ENCODE results near the gene PLAAT4.

The PLAAT4 gene

DNA sequence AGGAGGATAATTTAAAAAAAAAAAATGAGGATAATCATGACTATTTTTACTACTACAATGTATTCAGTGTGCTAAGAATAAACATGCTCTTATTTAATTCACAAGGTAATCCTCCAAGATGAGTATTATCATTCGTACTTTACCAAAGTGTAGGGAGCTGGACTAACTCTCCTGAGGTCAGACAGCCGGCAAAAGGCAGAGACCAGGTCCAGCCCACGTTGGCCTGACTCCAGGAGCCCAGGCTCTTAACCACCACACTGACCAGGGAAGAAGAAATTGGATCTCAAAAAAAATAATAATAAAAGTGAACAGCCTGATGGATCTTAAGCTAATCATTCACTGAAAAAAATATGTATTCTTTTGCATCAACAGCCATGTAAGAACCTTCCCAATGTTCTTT, 52.4 kb downstream of the PLAAT4 start:
- H3K27ac ChIP-seq (ENCODE audit: low read depth, low read length), result no peak overlapping the region
- H3K14ac ChIP-seq (ENCODE audit: low read length), result no peak overlapping the region
- H2AFZ ChIP-seq (ENCODE audit: insufficient read depth, low read length, poor library complexity), result no peak overlapping the region
- no peak overlapping the region for H3K4me2 ChIP-seq (ENCODE audit: low read length)
- H2BK120ac ChIP-seq (ENCODE audit: insufficient read depth, low read length, poor library complexity), result no peak overlapping the region
- no peak overlapping the region for H3K4me3 ChIP-seq (ENCODE audit: low read depth, low read length)
- H4K91ac ChIP-seq (ENCODE audit: low read depth, low read length), result no peak overlapping the region
- no peak overlapping the region for H4K8ac ChIP-seq (ENCODE audit: low read depth, low read length)
- H3K4ac ChIP-seq (ENCODE audit: low read depth, low read length), result no peak overlapping the region
- H2AK5ac ChIP-seq (ENCODE audit: low read length), result no peak overlapping the region
- peaks cover 1 to 9% of the 10 kb centered on the region in 2 experiments for H3K36me3 ChIP-seq (ENCODE audit: control insufficient read depth in 1 of 2, insufficient read depth in 2 of 2, low read length in 2 of 2)
- no peak overlapping the region for H4K12ac ChIP-seq (ENCODE audit: low read depth, low read length)
- WGBS (ENCODE audit: extremely low coverage, insufficient coverage, insufficient read length), result no CpG with 5 or more reads among the region's 3 CpGs
- no peaks in the 10 kb centered on the region for H3K9me3 ChIP-seq (ENCODE audit: insufficient read depth, low read depth, low read length)
- H2BK12ac ChIP-seq (ENCODE audit: low read length), result no peak overlapping the region
- H3K4me1 ChIP-seq (ENCODE audit: control insufficient read depth in 1 of 2, insufficient read depth in 2 of 2, low read length in 2 of 2), result no peaks in the 10 kb centered on the region
- no peaks in the 10 kb centered on the region for H3K79me1 ChIP-seq (ENCODE audit: low read length)
- no peaks in the 10 kb centered on the region for H3K79me2 ChIP-seq (ENCODE audit: control insufficient read depth, insufficient read depth, low read length, poor library complexity)
- H3K27me3 ChIP-seq (ENCODE audit: insufficient read depth, low read length), result no peaks in the 10 kb centered on the region
- no peak overlapping the region for H3K9ac ChIP-seq (ENCODE audit: low read length)
- H2BK5ac ChIP-seq (ENCODE audit: low read depth, low read length, poor library complexity), result no peak overlapping the region
- H3K18ac ChIP-seq (ENCODE audit: low read length), result no peak overlapping the region
- DNase-seq, result no peak
- no peak overlapping the region for H3K23ac ChIP-seq (ENCODE audit: low read length)

DNA sequence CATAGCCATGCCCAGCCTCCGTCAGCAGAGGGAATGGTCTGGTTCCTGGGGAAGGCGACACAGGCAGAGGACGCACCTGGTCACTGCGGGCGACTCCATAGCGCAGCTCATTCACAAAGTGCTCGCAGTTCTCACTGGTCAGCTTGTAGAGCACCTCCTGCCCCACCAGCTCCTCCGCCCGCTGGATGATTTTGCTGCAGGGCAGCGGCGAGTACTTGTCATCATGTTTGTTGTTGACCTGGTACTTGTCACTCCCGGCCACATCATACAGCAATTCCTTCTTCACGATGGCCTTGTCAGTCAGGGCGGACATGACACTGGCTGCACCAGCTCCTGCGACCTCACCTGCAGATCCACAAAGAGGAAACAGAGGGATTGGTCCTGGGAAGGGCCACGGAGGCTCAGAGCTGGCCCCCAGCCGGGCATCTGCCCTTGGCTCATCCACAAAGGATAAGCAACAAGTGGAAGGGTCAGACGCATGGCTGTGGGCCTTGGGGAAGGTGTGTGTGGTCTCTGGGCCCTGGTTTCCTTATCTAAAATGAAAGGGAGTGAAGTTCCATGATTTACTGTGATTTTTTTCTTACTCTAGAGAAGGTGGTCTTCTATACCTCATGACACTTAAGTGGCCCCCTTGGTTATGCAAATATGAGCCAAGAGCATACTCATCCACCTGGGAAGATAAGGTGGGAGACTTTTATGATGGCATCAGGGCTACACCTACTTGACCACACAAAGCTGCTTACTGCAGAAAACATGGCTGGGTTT, 53.6 kb downstream of the PLAAT4 start:
- no peak overlapping the region for H3K14ac ChIP-seq (ENCODE audit: low read length)
- H2BK12ac ChIP-seq (ENCODE audit: low read length), result no peak overlapping the region
- no peaks in the 10 kb centered on the region for H3K27me3 ChIP-seq (ENCODE audit: insufficient read depth, low read length)
- no peak overlapping the region for H3K9ac ChIP-seq (ENCODE audit: low read length)
- H3K4me1 ChIP-seq (ENCODE audit: control insufficient read depth in 1 of 2, insufficient read depth in 2 of 2, low read length in 2 of 2), result no peaks in the 10 kb centered on the region
- no peaks in the 10 kb centered on the region for H3K79me2 ChIP-seq (ENCODE audit: control insufficient read depth, insufficient read depth, low read length, poor library complexity)
- no peak overlapping the region for H2BK120ac ChIP-seq (ENCODE audit: insufficient read depth, low read length, poor library complexity)
- peaks cover 1 to 9% of the 10 kb centered on the region in 2 experiments for H3K36me3 ChIP-seq (ENCODE audit: control insufficient read depth in 1 of 2, insufficient read depth in 2 of 2, low read length in 2 of 2)
- no peak overlapping the region for H4K8ac ChIP-seq (ENCODE audit: low read depth, low read length)
- peak; percentile 33 to 75 for DNase-seq
- H3K27ac ChIP-seq (ENCODE audit: low read depth, low read length), result no peak overlapping the region
- no peak overlapping the region for H3K18ac ChIP-seq (ENCODE audit: low read length)
- no peaks in the 10 kb centered on the region for H3K79me1 ChIP-seq (ENCODE audit: low read length)
- WGBS (ENCODE audit: extremely low coverage, insufficient coverage, insufficient read length), result no CpG with 5 or more reads among the region's 18 CpGs
- no peak overlapping the region for H2AFZ ChIP-seq (ENCODE audit: insufficient read depth, low read length, poor library complexity)
- H2AK5ac ChIP-seq (ENCODE audit: low read length), result no peak overlapping the region
- no peak overlapping the region for H4K91ac ChIP-seq (ENCODE audit: low read depth, low read length)
- no peak overlapping the region for H3K4ac ChIP-seq (ENCODE audit: low read depth, low read length)
- H3K23ac ChIP-seq (ENCODE audit: low read length), result no peak overlapping the region
- no peak overlapping the region for H4K12ac ChIP-seq (ENCODE audit: low read depth, low read length)
- no peak overlapping the region for H3K4me3 ChIP-seq (ENCODE audit: low read depth, low read length)
- H3K4me2 ChIP-seq (ENCODE audit: low read length), result no peak overlapping the region
- H2BK5ac ChIP-seq (ENCODE audit: low read depth, low read length, poor library complexity), result no peak overlapping the region
- no peaks in the 10 kb centered on the region for H3K9me3 ChIP-seq (ENCODE audit: insufficient read depth, low read depth, low read length)

- WGBS (ENCODE audit: extremely low coverage, insufficient coverage, insufficient read length), result no CpG with 5 or more reads among the region's 4 CpGs
- no peak overlapping the region for H4K91ac ChIP-seq (ENCODE audit: low read depth, low read length)
- no peak overlapping the region for H2BK120ac ChIP-seq (ENCODE audit: insufficient read depth, low read length, poor library complexity)
- no peak overlapping the region for H3K4ac ChIP-seq (ENCODE audit: low read depth, low read length)
- no peak overlapping the region for H2BK5ac ChIP-seq (ENCODE audit: low read depth, low read length, poor library complexity)
- H4K12ac ChIP-seq (ENCODE audit: low read depth, low read length), result no peak overlapping the region
- no peak overlapping the region for H4K8ac ChIP-seq (ENCODE audit: low read depth, low read length)
- H3K4me1 ChIP-seq (ENCODE audit: control insufficient read depth in 1 of 2, insufficient read depth in 2 of 2, low read length in 2 of 2), result no peaks in the 10 kb centered on the region
- H2AFZ ChIP-seq (ENCODE audit: insufficient read depth, low read length, poor library complexity), result no peak overlapping the region
- no peaks in the 10 kb centered on the region for H3K9me3 ChIP-seq (ENCODE audit: insufficient read depth, low read depth, low read length)
- no peak overlapping the region for H3K27ac ChIP-seq (ENCODE audit: low read depth, low read length)
- H3K23ac ChIP-seq (ENCODE audit: low read length), result no peak overlapping the region
- H3K14ac ChIP-seq (ENCODE audit: low read length), result no peak overlapping the region
- no peaks in the 10 kb centered on the region for H3K79me2 ChIP-seq (ENCODE audit: control insufficient read depth, insufficient read depth, low read length, poor library complexity)
- peak; percentile 25 to 54 for DNase-seq
- no peak overlapping the region for H2AK5ac ChIP-seq (ENCODE audit: low read length)
- H3K4me3 ChIP-seq (ENCODE audit: low read depth, low read length), result no peak overlapping the region
- H3K79me1 ChIP-seq (ENCODE audit: low read length), result no peaks in the 10 kb centered on the region
- no peak overlapping the region for H3K18ac ChIP-seq (ENCODE audit: low read length)
- no peak overlapping the region for H3K9ac ChIP-seq (ENCODE audit: low read length)
- peaks cover 2 to 9% of the 10 kb centered on the region in 2 experiments for H3K36me3 ChIP-seq (ENCODE audit: control insufficient read depth in 1 of 2, insufficient read depth in 2 of 2, low read length in 2 of 2)
- H3K27me3 ChIP-seq (ENCODE audit: insufficient read depth, low read length), result no peaks in the 10 kb centered on the region
- no peak overlapping the region for H2BK12ac ChIP-seq (ENCODE audit: low read length)
- H3K4me2 ChIP-seq (ENCODE audit: low read length), result no peak overlapping the region
These were observed 56.4 kb downstream of the PLAAT4 start for GRCh38 chr11:63592975-63593395.

DNA sequence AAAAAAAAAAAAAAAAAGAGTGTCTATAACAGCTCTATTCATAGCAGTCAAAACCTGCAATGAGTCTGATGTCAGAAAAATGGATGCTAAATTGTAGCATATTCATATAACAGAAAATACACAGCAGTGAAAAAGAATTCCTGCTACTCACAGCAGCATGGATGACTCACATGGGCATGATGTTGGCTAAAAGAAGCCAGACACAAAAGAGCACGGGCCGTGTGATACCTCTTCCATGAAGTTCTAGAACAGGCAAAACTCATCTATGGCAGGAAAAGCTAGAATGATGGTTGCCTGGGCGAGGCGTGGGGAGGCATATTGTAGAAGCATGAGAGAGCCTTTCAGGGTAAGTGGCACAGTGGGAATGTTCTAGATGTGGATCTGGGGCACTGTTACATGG, 58.7 kb downstream of the PLAAT4 start:
- Histone ChIP-seq H3K27ac (ENCODE audit: low read depth, low read length) (no peak overlapping the region), H3K4me1 (ENCODE audit: control insufficient read depth in 1 of 2, insufficient read depth in 2 of 2, low read length in 2 of 2) (no peaks in the 10 kb centered on the region), H3K4me3 (ENCODE audit: low read depth, low read length) (no peak overlapping the region), H3K4me2 (ENCODE audit: low read length) (no peak overlapping the region), H3K4ac (ENCODE audit: low read depth, low read length) (no peak overlapping the region), H3K79me2 (ENCODE audit: control insufficient read depth, insufficient read depth, low read length, poor library complexity) (no peaks in the 10 kb centered on the region), H3K23ac (ENCODE audit: low read length) (no peak overlapping the region), H3K18ac (ENCODE audit: low read length) (no peak overlapping the region), H2AFZ (ENCODE audit: insufficient read depth, low read length, poor library complexity) (no peak overlapping the region), H3K79me1 (ENCODE audit: low read length) (no peaks in the 10 kb centered on the region), H3K9me3 (ENCODE audit: insufficient read depth, low read depth, low read length) (no peaks in the 10 kb centered on the region), H4K8ac (ENCODE audit: low read depth, low read length) (no peak overlapping the region), H4K12ac (ENCODE audit: low read depth, low read length) (no peak overlapping the region), H2BK12ac (ENCODE audit: low read length) (no peak overlapping the region), H4K91ac (ENCODE audit: low read depth, low read length) (no peak overlapping the region), H3K9ac (ENCODE audit: low read length) (no peak overlapping the region), H2AK5ac (ENCODE audit: low read length) (no peak overlapping the region), H3K27me3 (ENCODE audit: insufficient read depth, low read length) (no peaks in the 10 kb centered on the region), H3K36me3 (ENCODE audit: control insufficient read depth in 1 of 2, insufficient read depth in 2 of 2, low read length in 2 of 2) (peaks cover 2 to 5% of the 10 kb centered on the region in 2 experiments), H2BK5ac (ENCODE audit: low read depth, low read length, poor library complexity) (no peak overlapping the region), H3K14ac (ENCODE audit: low read length) (no peak overlapping the region), H2BK120ac (ENCODE audit: insufficient read depth, low read length, poor library complexity) (no peak overlapping the region)
- DNase-seq, result peak in 1 of 2 donors; percentile 34
- no CpG with 5 or more reads among the region's 4 CpGs for WGBS (ENCODE audit: extremely low coverage, insufficient coverage, insufficient read length)

Measured in trophoblast cell (in vitro differentiated cells and primary cell).